ENCODE measurements around the gene TCF15. TPM values are rescaled to one million over a fixed set of nuclear protein-coding genes. Genes with fewer than 3 reads are reported as not detected.
"Not testable (repeated sequence)": the region's sequence is repeated elsewhere in the genome, so short reads cannot be mapped to it uniquely, and the experiment has no call there.

The TCF15 gene
- total RNA-seq, 1 donor from 2014 or later, result 11.8 TPM

- ATAC-seq (no peak), DNase-seq (no peak)
- intact Hi-C loops (cut with micrococcal nuclease), result loop anchor here (5.0 kb wide), 1 partner anchor 83 kb away; no protein-coding TSS in a partner anchor
Observed at GRCh38 chr20:644692-645317, 34.7 kb upstream of the TCF15 start.

GRCh38 chr20:642398-643174 lies 32.5 kb upstream of the TCF15 start:
- intact Hi-C loops (cut with micrococcal nuclease), result loop anchor here (5.0 kb wide), 1 partner anchor 80 kb away; no protein-coding TSS in a partner anchor
- DNase-seq (peak; percentile 67), ATAC-seq (peak; percentile 65)

GRCh38 chr20:642013-642397 lies 31.9 kb upstream of the TCF15 start:
- intact Hi-C loops (cut with micrococcal nuclease), result loop anchor here (5.0 kb wide), 1 partner anchor 80 kb away; no protein-coding TSS in a partner anchor
- not testable (repeated sequence) for DNase-seq, ATAC-seq

- intact Hi-C loops (cut with micrococcal nuclease), result loop anchor here (5.0 kb wide), 1 partner anchor 79 kb away; no protein-coding TSS in a partner anchor
- ATAC-seq (no peak), DNase-seq (no peak)
Observed at GRCh38 chr20:641516-641875, 31.4 kb upstream of the TCF15 start.

DNA sequence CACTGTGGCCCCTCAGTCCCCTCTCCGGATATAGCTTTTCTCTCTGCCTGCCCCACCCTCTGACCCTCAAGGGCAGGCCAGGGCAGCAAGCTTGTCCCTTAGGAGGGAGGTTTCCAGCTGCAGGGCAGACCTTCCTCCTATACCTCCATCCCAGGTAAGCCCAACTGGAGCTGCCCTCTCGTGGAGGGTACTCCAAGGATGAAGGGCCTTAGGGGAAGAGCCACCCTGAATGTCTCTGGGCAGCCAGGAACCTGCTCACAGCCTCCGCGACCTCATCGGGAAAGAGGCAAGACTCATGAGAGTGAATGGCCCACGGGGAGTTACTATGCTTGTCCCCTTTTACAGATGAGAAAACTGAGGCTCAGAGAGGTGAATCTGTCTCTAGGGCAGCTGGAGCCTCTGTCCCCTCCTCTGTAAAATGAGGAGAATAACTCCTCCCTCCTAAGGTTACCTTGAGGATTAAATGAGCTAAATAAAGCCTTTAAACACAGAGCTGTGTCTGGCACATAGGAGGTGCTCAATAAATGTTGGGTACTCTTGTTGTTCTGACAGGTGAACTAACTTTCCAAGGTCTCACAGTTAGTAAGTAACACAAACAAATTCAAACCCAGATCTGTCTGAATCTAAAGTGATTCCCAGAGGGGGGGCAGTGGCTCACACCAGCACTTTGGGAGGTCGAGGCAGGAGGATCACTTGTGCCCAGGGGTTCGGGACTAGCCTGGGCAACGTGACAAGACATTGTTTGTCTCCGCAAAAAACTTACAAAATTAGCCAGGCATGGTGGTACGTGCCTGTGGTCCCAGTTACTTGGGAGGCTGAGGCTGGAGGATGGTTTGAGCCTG lies 30.8 kb upstream of the TCF15 start:
- intact Hi-C loops (cut with micrococcal nuclease), result loop anchor here (5.0 kb wide), 1 partner anchor 79 kb away; no protein-coding TSS in a partner anchor
- ATAC-seq, result no peak
- DNase-seq, result no peak

DNA sequence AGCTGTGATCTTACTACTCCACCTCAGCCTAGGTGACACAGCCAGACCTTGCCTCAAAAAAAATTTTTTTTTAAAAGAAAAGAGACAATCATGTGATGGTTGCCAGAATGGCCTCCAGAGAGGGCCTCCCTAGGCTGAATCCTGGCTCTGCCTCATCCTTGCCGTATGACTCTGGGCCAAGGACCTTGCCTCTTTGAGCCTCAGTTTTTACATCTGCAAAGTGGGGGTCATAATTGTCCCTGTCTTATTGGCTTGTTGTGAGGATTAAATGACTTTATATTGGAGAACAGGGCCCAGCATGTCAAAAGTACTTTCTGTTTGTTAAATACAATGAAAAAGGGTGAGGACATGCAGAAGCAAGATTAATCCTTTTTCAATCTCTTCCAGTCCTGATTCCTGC lies 28.5 kb upstream of the TCF15 start:
- ATAC-seq (no peak), DNase-seq (no peak)
- intact Hi-C loops (cut with micrococcal nuclease), result no loop called here

DNA sequence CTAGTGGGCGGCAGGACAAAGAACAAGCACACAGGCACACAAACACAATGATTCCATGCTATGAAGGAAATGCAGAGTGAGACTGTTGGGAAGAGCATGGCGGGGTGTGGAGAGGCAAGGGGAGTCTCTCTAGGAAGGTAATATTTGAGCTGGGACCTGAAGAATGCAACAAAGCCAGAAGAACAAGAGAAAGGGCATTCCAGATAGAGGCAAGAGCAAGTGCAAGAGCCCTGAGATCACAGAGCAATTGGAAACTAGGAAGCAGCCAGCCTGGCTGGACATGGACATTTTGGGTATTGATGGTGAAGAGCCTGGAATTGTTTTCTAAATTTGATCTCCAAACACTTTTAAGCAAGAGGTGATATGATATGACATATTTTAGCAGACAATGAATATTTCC lies 27.4 kb upstream of the TCF15 start:
- ATAC-seq (no peak), DNase-seq (no peak)
- intact Hi-C loops (cut with micrococcal nuclease), result no loop called here

GRCh38 chr20:635893-636338 lies 25.8 kb upstream of the TCF15 start:
- ATAC-seq, result peak; percentile 31
- DNase-seq, result peak; percentile 35
- intact Hi-C loops (cut with micrococcal nuclease), result no loop called here

DNA sequence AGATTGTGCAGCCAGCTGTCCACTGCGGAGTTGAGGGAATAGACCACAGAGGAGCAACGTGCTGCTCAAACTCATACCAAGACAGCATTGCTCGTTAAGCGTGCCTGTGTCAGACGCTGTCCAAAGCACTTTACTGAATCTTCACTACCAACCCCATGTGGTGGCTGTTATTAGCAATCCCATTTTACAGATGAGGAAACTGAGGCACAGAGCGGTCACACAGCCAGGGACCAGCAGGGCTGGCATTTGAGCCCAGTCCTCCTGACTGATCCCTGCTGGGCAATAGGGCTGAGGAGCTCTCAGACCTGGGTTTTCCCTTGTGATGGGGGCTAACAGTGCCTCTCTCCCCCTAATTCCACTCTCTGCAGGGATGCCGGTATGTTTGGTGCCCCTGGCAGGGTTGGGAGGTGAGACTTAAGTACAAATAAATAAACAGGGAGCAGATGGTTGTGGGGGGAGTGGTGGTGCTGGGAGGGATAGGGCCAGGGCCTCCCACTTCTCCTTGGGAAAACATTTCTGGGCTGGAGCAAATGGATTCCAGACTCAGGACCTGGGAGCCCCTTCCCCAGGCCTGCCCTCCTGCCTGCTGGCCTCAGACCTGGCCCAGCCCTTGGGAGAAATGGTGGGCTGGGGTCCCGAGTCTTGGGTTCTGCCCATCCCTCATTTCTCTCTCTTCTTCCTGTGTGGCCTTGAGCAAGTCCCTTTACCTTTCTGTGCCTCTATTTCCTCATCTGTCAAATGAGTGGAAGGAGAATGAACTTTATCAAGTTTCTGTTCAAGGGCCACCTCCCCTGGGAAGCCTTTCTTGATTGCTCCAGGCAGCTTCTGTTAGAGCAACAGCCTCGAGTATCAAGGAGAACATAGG lies 25.2 kb upstream of the TCF15 start:
- intact Hi-C loops (cut with micrococcal nuclease), result no loop called here
- no peak for DNase-seq
- no peak for ATAC-seq

DNA sequence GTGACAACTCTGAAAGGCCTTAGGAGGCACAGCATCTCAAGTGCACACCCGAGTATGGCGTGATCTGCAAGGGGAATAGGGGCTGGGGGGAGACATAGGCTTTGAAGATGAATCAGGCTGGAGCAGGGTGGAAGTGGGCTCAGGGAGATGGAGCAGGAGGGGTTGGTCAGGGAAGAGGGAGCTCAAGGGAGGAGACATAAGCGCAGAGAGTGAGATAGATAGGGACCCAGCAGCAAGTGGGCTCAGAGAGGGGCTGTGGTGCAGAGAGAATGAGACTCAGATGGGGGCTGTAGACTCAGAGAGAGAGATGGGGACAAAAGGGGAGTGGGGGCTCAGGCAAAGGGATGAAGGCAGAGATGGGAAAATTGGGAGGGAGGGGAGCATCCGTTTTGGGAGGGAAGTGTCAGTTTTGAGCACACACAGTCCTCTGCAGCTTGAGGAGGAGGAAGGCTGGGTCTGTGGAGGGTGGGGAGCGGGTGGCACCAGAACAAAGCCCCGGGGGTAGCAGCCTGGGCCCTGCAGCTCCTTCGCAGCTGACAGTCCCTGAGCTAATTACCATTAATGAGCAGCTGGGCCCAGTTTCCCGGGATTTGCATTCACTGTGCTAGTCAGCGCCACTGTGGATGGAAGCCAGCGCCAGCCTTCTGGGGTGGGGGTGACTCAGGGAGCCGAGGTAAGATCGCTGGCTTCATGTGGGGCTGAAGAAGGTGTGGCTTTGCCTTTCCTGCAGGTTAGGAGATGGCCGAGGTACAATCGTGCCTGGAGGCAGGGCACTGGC lies 24.2 kb upstream of the TCF15 start:
- ATAC-seq, result no peak
- intact Hi-C loops (cut with micrococcal nuclease), result no loop called here
- no peak for DNase-seq

GRCh38 chr20:631101-631500 lies 21.0 kb upstream of the TCF15 start:
- ATAC-seq (no peak), DNase-seq (no peak)
- intact Hi-C loops (cut with micrococcal nuclease), result no loop called here

DNA sequence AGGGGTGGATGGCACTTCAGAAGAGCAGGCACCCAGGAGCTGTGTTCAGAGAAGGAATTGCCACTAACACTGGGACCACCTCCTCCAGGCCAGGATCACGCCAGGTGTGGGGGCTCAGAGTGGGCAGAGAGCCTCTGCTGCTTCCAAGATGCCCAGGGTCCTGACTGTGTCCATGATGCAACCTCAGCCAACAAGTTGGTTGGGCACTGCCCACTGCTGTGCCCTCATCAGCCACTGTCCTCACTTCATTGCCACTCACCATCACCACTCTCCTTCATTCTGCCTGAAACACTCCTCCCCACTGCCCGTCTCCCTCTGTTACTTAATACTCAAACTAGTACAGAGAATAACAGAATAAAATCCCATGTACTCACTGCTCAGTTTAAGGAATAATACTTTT lies 16.5 kb upstream of the TCF15 start:
- ATAC-seq (no peak), DNase-seq (no peak)
- intact Hi-C loops (cut with micrococcal nuclease), result no loop called here

GRCh38 chr20:625360-625932 lies 15.3 kb upstream of the TCF15 start:
- intact Hi-C loops (cut with micrococcal nuclease), result no loop called here

DNA sequence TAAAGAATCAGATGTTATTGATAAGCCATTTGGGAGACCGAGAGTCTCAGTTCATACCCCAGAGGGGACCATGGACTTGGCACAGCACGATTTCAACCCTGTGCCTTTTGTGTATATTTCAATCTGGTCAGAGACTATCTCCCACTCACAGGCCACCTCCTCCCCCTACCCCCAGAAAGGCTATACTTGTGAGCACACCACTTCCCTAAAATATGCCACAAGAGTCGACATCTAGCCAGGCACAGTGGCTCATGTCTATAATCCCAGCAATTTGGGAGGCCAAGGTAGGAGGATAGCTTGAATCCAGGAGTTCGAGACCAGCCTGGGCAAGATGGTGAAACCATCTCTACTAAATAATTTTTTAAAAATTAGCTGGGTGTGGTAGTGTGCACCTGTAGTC lies 13.6 kb upstream of the TCF15 start:
- no peak for ATAC-seq
- intact Hi-C loops (cut with micrococcal nuclease), result no loop called here
- no peak for DNase-seq

More at GRCh38 chr20:625360-625932, 15.3 kb upstream of the TCF15 start:
- ATAC-seq, result peak; percentile 22
- no peak for DNase-seq

- ATAC-seq, result no peak
- intact Hi-C loops (cut with micrococcal nuclease), result no loop called here
- no peak for DNase-seq
Observed at GRCh38 chr20:623021-623420, 12.9 kb upstream of the TCF15 start.

- intact Hi-C loops (cut with micrococcal nuclease), result no loop called here
- DNase-seq, result no peak
- ATAC-seq, result no peak
Observed at GRCh38 chr20:622161-622560, 12.1 kb upstream of the TCF15 start.

DNA sequence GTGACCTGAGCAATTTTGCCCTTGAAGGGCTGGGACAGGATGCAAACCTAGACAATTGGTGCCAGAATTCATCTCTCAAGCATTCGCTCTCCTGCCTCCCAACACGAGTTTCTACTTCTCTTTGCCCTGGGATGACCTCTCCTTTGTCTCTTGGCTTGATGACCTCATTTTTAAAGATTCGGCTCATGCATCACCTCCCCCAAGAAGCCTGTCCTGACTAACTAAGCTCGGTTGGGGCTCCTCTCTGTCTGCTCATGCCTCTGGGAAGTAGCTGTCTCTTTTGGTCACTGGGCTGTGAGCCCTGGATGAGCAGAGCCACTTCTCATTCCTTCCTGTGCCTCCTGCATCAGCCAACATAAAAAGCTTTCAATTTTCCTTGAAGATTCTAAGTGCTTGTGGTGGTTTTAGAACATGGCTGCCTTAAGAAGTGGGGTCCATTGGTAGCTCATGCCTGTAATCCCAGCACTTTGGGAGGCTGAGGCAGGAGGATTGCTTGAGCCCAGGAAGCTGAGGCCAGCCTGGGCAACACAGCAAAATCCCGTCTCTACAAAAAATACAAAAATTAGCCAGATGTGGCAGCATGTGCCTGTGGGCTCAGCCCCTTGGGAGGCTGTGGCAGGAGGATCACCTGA lies 11.1 kb upstream of the TCF15 start:
- no peak for ATAC-seq
- intact Hi-C loops (cut with micrococcal nuclease), result no loop called here
- no peak for DNase-seq
